OCI-M1 (cell line): Measurements from ENCODE around the gene CT45A8.
"Not testable (repeated sequence)": the region's sequence is repeated elsewhere in the genome, so short reads cannot be mapped to it uniquely, and the experiment has no call there.

ENCODE experiments used
- DNase-seq: peaks from one replicate; lab custom pipeline; 2025; lab: John Stamatoyannopoulos, UW

CT45A8 gene, protein sequence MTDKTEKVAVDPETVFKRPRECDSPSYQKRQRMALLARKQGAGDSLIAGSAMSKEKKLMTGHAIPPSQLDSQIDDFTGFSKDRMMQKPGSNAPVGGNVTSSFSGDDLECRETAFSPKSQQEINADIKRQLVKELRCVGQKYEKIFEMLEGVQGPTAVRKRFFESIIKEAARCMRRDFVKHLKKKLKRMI

DNA sequence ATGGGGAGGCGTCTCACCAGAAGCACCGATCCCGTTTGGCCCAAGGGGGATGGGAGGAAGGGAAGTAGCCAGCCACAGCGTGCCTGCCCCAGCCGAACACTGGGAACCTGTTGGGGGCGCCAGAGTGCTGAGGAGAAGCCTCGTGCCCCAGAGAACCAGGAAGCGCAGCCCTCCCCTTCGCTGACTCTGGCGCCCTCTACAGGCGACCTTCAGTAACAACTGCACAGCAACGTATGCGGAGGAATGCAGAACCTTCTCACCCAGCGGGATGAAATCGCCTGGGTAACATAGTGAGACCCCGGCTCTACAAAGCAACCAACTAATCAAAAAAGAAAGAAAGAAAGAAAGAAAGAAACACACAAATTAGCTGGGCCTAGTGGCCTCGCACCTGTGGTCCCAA lies at the start of gene CT45A8:
CT45A8 (minus strand) TSS at position 101 of the 400 bp plus-strand sequence. CDS start 3,755 bp downstream, outside the sequence.
- DNase-seq = not testable (repeated sequence)

DNA sequence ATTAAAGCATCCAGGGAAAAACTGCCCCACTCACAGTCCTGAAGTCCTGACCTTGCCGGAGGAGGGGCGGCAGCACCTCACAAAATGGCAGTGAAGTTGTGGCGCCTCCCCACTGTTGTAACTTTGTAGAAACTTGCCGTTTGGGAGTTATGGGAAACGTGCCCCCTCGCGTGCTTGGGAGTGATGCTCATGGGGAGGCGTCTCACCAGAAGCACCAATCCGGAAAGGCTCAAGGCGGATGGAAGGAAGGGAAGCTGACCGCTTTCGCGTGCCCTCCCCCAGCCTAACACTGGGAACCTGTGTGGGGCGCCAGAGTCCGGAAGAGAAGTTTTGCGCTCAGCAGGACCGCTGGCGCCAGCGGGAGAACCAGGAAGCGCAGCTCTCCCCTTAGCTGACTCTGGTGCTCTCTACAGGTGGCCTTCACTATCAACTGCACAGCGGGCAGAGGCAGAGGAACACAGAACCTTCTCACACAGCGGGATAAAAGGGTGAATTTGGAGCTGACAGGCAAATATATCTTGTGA lies 39.0 kb upstream of the CT45A8 start, which contains the start of the genes CT45A10 and SAGE1:
CT45A10 (minus strand) TSS at position 151 of the 524 bp plus-strand sequence. CDS start 8,100 bp downstream, outside the sequence.
SAGE1 (plus strand) TSS at position 423 of the 524 bp plus-strand sequence. CDS start 2,527 bp downstream, outside the sequence.
- DNase-seq = no peak

DNA sequence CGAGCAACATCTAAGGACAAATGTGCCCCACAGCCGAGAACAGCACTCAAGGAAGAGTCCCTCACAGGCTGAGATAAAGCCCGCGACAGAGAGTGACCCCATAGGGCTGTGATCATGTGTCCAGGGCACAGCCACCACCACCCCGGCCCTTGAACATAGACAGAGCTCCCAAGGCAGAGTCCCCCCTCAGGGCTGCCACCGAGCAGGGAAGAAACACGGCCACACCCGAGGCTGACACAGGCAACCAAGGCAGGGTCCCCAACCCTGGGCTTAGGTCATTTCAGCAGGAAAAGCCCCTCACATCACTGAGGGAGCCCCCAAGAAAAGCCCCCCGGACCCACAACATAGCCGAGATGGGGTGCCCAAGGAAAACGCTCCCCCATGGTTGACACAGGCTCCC lies 38.4 kb upstream of the CT45A8 start:
- DNase-seq = no peak

DNA sequence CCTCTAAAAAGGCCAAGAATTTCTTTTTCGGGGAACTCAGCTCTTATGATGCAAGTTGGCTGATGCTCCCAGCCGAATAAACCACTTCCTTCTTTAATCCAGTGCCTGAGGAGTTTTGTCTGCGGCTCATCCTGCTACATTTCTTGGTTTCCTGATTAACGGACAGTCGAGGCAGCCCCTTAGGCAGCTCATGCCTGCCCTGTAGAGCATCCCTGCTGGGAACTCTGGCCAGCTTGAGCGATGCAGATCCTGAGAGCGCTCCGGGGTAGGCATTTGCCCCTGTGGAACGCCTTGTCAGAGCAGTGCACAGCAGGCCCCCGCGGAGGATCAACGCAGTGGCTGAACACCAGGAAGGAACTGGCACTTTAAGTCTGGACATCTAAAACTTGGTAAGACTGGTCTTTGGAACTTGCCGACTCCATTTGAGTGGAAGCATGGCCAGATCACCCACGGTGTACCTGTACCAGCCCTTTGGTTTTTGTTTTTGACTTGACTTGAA lies 35.8 kb upstream of the CT45A8 start:
- no peak for DNase-seq

DNA sequence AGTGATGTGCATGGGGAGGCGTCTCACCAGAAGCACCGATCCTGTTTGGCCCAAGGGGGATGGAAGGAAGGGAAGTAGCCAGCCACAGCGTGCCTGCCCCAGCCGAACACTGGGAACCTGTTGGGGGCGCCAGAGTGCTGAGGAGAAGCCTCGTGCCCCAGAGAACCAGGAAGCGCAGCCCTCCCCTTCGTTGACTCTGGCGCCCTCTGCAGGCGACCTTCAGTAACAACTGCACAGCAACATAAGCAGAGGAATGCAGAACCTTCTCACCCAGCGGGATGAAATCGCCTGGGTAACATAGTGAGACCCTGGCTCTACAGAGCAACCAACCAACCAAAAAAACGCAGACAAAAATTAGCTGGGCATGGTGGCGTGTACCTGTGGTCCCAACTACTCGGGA lies 34.6 kb upstream of the CT45A8 start:
- peak; percentile 37 for DNase-seq

DNA sequence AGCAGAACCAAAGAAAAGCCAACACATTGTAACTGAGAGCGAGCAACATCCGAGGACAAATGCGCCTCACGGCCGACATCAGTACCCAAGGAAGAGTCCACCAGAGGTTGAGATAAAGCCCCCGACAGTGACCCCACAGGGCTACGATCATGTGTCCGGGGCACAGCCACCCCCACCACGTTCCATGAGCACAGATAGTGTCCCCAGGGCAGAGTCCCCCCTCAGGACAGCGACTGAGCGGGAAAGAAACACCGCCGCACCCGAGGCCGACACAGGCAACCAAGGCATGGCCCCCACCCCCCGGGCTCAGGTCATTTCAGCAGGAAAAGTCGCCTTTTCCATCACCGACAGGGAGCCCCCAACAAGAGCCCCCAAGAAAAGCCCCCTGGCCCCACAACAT lies 33.9 kb upstream of the CT45A8 start:
- DNase-seq = not testable (repeated sequence)

DNA sequence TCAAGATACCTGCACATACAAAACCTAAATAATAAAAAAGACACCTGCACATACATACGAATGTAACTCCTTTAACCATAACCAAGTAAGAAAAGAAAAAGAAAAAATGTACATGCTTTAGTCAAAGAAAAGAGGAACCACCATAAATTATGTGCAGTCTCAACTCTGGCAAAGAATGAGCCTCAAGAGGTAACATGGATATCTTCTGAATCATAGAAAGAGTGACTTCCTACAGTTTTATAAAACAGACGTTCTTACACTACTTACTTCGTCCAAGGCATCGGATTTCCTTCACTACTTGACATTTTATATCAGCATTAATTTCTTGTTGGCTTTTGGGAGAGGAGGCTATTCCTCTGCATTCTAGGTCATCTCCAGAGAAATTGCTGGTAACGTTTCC lies 28.4 kb upstream of the CT45A8 start:
- not testable (repeated sequence) for DNase-seq

DNA sequence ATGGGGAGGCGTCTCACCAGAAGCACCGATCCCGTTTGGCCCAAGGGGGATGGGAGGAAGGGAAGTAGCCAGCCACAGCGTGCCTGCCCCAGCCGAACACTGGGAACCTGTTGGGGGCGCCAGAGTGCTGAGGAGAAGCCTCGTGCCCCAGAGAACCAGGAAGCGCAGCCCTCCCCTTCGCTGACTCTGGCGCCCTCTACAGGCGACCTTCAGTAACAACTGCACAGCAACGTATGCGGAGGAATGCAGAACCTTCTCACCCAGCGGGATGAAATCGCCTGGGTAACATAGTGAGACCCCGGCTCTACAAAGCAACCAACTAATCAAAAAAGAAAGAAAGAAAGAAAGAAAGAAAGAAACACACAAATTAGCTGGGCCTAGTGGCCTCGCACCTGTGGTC lies 17.4 kb upstream of the CT45A8 start, which contains the start of gene CT45A9:
CT45A9 (minus strand) TSS at position 101 of the 400 bp plus-strand sequence. CDS start 3,751 bp downstream, outside the sequence.
- DNase-seq = not testable (repeated sequence)

DNA sequence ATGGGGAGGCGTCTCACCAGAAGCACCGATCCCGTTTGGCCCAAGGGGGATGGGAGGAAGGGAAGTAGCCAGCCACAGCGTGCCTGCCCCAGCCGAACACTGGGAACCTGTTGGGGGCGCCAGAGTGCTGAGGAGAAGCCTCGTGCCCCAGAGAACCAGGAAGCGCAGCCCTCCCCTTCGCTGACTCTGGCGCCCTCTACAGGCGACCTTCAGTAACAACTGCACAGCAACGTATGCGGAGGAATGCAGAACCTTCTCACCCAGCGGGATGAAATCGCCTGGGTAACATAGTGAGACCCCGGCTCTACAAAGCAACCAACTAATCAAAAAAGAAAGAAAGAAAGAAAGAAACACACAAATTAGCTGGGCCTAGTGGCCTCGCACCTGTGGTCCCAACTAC lies 17.2 kb downstream of the CT45A8 start, which contains the start of gene CT45A7:
CT45A7 (minus strand) TSS at position 101 of the 400 bp plus-strand sequence. CDS start 3,747 bp downstream, outside the sequence.
- DNase-seq = not testable (repeated sequence)

DNA sequence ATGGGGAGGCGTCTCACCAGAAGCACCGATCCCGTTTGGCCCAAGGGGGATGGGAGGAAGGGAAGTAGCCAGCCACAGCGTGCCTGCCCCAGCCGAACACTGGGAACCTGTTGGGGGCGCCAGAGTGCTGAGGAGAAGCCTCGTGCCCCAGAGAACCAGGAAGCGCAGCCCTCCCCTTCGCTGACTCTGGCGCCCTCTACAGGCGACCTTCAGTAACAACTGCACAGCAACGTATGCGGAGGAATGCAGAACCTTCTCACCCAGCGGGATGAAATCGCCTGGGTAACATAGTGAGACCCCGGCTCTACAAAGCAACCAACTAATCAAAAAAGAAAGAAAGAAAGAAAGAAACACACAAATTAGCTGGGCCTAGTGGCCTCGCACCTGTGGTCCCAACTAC lies 34.4 kb downstream of the CT45A8 start, which contains the start of gene CT45A2:
CT45A2 (minus strand) TSS at position 101 of the 400 bp plus-strand sequence. CDS start 3,747 bp downstream, outside the sequence.
- not testable (repeated sequence) for DNase-seq

DNA sequence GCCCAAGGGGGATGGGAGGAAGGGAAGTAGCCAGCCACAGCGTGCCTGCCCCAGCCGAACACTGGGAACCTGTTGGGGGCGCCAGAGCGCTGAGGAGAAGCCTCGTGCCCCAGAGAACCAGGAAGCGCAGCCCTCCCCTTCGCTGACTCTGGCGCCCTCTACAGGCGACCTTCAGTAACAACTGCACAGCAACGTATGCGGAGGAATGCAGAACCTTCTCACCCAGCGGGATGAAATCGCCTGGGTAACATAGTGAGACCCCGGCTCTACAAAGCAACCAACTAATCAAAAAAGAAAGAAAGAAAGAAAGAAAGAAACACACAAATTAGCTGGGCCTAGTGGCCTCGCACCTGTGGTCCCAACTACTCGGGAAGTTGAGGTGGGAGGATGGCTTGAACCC lies 51.7 kb downstream of the CT45A8 start, which contains the start of gene CT45A6:
CT45A6 (minus strand) TSS at position 101 of the 400 bp plus-strand sequence. CDS start 3,794 bp downstream, outside the sequence.
- DNase-seq = not testable (repeated sequence)
